ENCODE data around the gene ZC3H6.

- TF ChIP-seq POLR2A (IDR thresholded peaks at IDR 0.05): no peak
- TF ChIP-seq, protein P1, sequence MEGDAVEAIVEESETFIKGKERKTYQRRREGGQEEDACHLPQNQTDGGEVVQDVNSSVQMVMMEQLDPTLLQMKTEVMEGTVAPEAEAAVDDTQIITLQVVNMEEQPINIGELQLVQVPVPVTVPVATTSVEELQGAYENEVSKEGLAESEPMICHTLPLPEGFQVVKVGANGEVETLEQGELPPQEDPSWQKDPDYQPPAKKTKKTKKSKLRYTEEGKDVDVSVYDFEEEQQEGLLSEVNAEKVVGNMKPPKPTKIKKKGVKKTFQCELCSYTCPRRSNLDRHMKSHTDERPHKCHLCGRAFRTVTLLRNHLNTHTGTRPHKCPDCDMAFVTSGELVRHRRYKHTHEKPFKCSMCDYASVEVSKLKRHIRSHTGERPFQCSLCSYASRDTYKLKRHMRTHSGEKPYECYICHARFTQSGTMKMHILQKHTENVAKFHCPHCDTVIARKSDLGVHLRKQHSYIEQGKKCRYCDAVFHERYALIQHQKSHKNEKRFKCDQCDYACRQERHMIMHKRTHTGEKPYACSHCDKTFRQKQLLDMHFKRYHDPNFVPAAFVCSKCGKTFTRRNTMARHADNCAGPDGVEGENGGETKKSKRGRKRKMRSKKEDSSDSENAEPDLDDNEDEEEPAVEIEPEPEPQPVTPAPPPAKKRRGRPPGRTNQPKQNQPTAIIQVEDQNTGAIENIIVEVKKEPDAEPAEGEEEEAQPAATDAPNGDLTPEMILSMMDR (IDR thresholded peaks at IDR 0.05): no peak
Measured at GRCh38 chr2:112257575-112257974, 17.8 kb upstream of the ZC3H6 start.
